Esophagus squamous epithelium (tissue), 4 donors: ENCODE data around the gene GRIN3B.

Experiments
- CTCF ChIP-seq, 6 experiments: fragments of 450-650 bp in 4 of 6; fragments of 200-600 bp in 2 of 6; sonication (generic) in 2 of 6; IDR thresholded peaks; one replicate each; pipeline ENCODE4 v1.5.1; 2016 to 2019; ENCODE audit warnings: antibody characterized with exemption in 6 of 6, mild to moderate bottlenecking in 4 of 6, moderate library complexity in 4 of 6
- POLR2A ChIP-seq, 4 donors: fragments of 450-650 bp; IDR thresholded peaks; one replicate each; pipeline ENCODE4 v1.6.1; 2017; ENCODE audit warnings: antibody characterized with exemption in 4 of 4, mild to moderate bottlenecking in 4 of 4, moderate library complexity in 3 of 4

- TF ChIP-seq CTCF (IDR thresholded peaks at IDR 0.05): no peak
- no peak for TF ChIP-seq POLR2A (IDR thresholded peaks at IDR 0.05)
Measured at GRCh38 chr19:1011831-1012333, 11.7 kb downstream of the GRIN3B start.
